Midbrain (tissue), 1 donor: Measurements from ENCODE around the gene PUSL1.
A peak's percentile ranks its signal among the peaks of the same experiment; 100 is the strongest.
"Not testable (repeated sequence)": the region's sequence is repeated elsewhere in the genome, so short reads cannot be mapped to it uniquely, and the experiment has no call there.

Experiments
- DNase-seq: peaks from one replicate; lab custom pipeline; 2025; lab: John Stamatoyannopoulos, UW

The PUSL1 gene

GRCh38 chr1:1310476-1311053 is 2.2 kb downstream of the PUSL1 start:
- no peak for DNase-seq

GRCh38 chr1:1311107-1312104 is 3.0 kb downstream of the PUSL1 start:
- no peak for DNase-seq

DNA sequence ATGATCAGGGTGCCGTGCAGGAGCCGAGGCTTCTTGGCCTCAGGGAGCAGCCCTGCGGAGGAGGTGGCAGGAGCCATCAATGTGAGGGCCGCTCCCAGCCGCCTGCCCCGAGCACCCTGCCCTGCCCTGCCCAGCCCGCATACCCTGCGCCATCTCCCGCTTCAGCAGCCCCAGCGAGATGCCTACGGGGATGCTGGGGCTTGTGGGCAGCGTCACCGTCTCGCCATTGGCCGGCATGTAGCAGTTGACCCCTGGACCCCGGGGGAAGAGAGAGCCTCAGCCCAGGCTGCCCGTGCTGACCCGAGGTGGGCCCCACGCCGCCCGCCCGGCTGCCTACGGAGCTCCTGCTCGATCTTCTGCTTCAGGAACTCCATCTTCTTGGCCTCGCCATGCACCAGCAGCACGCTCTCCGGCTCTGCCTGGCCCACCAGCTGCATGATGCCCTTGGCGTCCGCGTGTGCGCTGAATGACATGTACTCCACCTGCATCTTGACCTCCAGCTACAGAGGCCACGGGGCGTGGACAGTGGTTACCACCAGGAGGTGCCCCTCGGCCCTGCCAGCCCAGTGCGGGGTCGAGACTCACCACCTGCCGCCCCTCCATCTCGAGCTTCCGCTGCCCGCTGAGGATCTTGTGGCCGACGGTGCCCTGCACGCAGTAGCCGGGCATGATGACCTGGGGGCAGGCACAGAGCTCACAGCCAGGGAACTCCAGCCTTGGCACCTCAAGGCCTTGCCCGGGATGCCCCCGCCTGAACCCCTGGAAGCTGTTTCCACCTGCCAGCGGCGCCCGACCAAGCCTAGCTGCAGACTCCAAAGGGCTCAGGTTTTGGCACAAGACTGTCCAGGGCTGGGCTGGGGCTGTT is 4.3 kb downstream of the PUSL1 start:
- no peak for DNase-seq

DNA sequence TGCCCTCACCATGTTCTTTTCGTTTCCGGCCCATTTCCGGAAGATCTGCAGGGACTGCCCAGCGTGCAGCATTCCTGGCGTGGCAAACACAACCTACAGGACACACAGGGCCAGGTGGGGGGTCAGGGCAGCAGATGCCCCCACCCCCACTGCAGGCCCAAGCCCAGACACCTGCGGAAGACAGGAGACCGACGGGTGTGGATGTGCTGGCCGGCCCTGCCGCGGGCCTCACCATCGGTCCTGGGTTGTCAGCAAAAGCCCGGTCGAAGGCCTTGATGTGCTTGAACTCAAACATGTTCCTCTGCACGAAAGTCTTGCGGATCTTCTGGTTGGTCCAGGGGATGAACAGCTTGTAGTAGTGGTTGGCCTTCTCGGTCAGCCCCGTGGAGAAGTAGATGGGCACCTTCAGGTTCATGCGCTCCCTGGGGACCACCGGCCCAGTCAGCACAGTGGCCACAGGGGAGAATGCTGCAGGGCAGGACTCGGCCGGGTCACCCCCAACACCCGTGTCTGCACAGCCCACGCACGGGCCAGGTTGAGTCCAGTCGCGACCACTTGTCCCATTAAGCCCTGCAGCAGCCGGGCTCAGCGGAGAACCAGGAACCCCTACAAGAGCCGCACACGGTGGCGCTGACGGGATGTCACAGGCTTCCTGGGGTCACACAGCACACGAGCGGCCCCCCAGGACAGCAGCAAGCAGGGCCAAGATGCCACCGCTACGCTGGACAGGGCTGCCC is 5.3 kb downstream of the PUSL1 start:
- DNase-seq = no peak

DNA sequence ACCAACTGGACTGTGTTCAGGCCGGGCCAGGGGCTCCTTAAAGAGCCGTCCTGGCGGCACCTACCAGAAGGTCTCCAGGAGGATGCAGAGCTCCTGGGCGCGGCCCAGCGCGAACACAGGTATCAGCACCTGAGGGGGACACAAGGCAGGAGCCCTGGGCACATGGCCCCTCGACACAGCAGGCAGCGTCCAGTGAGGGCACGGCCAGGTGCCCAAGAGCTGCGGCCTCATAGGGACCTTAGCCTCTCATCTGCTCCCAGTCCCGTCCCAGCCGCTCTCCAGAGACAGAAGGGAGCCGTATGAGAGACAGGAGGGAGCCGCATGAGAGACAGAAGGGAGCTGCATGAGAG is 5.8 kb downstream of the PUSL1 start:
- no peak for DNase-seq

GRCh38 chr1:1314678-1315335 is 6.4 kb downstream of the PUSL1 start:
- no peak for DNase-seq

GRCh38 chr1:1315435-1315954 is 7.1 kb downstream of the PUSL1 start:
- DNase-seq = no peak

GRCh38 chr1:1316199-1316598 is 7.8 kb downstream of the PUSL1 start:
- DNase-seq = not testable (repeated sequence)

DNA sequence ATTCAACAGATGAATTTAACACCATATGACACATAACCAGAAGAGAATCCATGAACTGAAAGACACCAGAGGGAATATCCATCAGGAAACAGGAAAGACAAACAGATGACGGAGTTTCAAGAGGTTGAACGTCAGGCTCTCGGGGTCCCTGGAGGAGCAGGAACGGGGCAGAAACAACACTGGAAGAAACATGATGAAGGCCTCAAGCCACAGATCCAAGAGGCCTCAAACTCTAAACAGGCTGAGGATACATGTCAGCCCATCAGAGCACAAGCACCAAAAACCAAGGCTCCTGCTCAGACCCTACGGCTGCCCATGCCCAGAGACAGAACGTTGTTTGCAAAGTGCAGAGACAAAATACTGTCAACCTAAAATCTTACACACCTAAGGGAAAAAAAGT is 9.0 kb downstream of the PUSL1 start:
- no peak for DNase-seq

- no peak for DNase-seq
Measured at GRCh38 chr1:1318131-1318652, 9.8 kb downstream of the PUSL1 start.

- no peak for DNase-seq
Measured at GRCh38 chr1:1318777-1319645, 10.6 kb downstream of the PUSL1 start.

GRCh38 chr1:1319646-1319941 is 11.2 kb downstream of the PUSL1 start:
- no peak for DNase-seq

DNA sequence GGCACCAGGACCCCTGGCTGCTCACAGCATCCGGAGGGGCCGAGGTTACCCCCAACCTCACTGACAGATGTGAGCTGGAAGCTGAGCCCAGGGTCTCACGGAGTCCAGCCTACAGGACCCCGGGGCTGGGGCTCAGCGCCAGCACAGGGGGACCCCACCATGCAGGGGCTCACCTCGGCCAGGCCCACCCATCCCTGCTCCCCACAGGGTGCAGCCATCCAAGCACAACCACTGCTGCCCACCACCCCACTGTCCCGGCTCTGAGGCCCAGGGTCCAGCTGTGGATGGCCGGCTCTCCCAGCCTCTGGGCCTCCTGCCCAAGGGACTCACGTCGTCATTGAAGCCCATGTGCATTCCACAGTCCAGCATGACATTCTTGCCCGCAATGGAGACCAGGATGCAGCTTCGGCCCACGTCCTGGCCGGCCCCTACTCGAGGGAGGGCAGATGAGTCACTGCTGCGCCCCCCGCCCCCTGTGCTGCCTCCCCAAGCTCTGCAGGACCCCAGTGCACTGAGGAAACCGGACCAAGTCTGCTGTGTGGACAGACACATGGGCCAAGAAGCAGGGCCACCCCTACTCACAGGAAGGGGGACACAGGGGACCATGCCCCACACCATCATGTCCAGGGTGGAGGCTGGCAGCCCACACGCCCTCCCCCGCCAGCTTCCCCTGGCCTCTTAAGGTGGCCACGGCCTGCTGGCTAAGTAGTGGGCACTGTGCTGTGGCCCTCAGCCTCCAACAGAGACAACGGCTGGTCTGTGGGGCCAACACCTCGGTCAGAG is 12.5 kb downstream of the PUSL1 start:
- DNase-seq = no peak

- DNase-seq = no peak
Measured at GRCh38 chr1:1321477-1321876, 13.1 kb downstream of the PUSL1 start.

- DNase-seq = no peak
Measured at GRCh38 chr1:1322418-1322817, 14.0 kb downstream of the PUSL1 start.

- DNase-seq = no peak
Measured at GRCh38 chr1:1322952-1323351, 14.6 kb downstream of the PUSL1 start.

- DNase-seq = no peak
Measured at GRCh38 chr1:1324084-1324523, 15.7 kb downstream of the PUSL1 start.

DNA sequence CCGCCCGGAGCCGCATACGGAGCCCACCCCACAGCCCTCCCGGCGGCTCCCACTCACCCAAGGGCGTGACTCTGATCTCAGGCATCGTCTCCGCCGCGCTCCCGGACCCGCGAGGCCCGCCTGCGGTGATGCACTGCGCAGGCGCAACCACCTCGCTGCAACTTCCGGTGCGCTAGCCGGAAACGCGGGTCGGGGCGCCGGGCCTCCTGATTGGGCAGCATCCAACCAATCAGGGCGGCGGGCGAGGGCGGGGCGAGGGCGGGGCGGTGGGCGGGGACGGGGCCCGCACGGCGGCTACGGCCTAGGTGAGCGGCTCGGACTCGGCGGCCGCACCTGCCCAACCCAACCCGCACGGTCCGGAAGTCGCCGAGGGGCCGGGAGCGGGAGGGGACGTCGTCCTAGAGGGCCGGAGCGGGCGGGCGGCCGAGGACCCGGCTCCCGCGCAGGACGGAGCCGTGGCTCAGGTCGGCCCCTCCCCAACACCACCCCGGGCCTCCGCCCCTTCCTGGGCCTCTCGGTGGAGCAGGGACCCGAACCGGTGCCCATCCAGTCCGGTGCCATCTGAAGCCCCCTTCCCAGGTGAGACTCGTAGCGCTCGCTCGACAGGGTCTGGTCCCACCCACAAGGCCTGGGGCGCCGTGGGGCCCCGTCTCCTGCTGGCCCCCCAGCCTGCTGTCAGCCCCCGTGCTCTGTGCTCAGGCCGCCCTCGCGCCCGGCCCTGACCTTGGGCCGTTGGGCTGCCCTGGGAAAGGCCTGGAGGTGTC is 16.3 kb downstream of the PUSL1 start, which contains the start of the genes CPTP and INTS11:
TSS of gene CPTP (plus strand) at position 279 of the 764 bp plus-strand sequence. CDS start 2,109 bp downstream, outside the sequence.
TSS of gene INTS11 (minus strand) at position 137 of the 764 bp plus-strand sequence. CDS start at position 85, 52 bp downstream.
- peak; percentile 90 for DNase-seq
